HG02798 (cell line): ENCODE data around the gene SGO2.

Experiments
- ATAC-seq: cut with Tn5 transposase; IDR thresholded peaks from one replicate; pipeline ENCODE4 v1.9.1; 2021; ENCODE audit warnings: mild to moderate bottlenecking; ENCODE audit not compliant: unreplicated experiment, poor library complexity

The SGO2 gene, protein sequence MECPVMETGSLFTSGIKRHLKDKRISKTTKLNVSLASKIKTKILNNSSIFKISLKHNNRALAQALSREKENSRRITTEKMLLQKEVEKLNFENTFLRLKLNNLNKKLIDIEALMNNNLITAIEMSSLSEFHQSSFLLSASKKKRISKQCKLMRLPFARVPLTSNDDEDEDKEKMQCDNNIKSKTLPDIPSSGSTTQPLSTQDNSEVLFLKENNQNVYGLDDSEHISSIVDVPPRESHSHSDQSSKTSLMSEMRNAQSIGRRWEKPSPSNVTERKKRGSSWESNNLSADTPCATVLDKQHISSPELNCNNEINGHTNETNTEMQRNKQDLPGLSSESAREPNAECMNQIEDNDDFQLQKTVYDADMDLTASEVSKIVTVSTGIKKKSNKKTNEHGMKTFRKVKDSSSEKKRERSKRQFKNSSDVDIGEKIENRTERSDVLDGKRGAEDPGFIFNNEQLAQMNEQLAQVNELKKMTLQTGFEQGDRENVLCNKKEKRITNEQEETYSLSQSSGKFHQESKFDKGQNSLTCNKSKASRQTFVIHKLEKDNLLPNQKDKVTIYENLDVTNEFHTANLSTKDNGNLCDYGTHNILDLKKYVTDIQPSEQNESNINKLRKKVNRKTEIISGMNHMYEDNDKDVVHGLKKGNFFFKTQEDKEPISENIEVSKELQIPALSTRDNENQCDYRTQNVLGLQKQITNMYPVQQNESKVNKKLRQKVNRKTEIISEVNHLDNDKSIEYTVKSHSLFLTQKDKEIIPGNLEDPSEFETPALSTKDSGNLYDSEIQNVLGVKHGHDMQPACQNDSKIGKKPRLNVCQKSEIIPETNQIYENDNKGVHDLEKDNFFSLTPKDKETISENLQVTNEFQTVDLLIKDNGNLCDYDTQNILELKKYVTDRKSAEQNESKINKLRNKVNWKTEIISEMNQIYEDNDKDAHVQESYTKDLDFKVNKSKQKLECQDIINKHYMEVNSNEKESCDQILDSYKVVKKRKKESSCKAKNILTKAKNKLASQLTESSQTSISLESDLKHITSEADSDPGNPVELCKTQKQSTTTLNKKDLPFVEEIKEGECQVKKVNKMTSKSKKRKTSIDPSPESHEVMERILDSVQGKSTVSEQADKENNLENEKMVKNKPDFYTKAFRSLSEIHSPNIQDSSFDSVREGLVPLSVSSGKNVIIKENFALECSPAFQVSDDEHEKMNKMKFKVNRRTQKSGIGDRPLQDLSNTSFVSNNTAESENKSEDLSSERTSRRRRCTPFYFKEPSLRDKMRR

DNA sequence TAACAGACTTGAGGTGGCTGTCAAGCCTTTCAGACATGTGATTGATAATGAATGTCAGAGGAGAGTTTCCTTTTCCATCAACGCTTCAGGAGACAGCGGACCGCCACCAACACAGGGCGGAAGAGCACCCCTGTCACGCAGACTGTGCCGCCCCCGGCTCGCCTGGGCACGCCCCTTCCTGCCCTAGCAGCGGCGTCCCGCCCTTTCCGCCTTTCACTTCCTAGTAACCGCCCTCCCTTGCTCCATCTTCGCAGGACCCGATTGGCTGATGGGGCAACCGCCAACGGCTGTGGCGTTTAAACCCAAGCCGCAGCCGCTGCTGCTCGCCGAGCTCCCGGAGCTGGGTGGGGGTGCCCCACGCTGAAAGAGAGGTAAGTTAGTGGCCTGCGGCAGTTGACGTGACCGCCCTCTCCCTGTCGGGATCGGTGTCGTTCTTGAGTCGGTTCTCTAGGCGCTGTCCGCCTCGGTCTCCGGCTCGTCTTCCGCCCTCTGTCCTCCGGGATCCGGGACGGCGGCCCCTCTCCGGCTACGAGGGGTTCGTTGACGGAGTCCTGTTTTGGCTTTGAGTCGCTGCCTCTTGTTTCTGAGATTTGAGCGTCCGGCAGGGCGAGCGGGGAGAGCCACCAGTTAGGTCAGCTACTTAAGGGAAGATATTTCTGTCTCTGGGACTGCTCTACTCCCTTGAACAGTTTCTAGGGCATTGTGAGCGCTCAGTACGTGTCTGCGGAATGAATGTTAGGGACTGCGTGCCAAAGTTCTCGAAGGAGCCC lies at the start of gene SGO2:
TSS of gene SGO2 (plus strand) at position 326 of the 770 bp plus-strand sequence. CDS start 6,769 bp downstream, outside the sequence.
- ATAC-seq = peak; percentile 100

DNA sequence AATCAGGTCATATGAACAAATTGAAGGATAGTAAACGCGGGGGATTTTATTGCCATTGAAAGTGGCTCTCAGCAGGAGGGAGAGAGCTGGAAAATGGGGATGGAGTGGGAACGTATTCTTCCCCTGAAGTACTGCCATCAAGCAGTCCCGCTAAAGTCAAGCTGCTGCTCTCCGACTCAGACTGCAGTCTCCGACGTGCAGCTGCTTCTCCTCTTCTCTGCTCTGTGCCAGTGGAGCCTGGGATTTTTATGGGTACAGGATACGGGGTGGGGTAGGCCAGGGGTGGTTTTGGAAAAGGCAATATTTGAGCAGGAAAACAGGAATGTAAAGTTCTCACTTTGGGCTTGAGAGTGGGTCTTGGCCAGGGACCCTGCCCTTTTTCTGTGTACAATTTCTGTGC lies 49.2 kb upstream of the SGO2 start:
- no peak for ATAC-seq

- no peak for ATAC-seq
Measured at GRCh38 chr2:200477667-200478131, 48.3 kb upstream of the SGO2 start.

GRCh38 chr2:200479692-200480265 lies 46.2 kb upstream of the SGO2 start:
- no peak for ATAC-seq

GRCh38 chr2:200482194-200482593 lies 43.8 kb upstream of the SGO2 start:
- ATAC-seq = peak; percentile 43

DNA sequence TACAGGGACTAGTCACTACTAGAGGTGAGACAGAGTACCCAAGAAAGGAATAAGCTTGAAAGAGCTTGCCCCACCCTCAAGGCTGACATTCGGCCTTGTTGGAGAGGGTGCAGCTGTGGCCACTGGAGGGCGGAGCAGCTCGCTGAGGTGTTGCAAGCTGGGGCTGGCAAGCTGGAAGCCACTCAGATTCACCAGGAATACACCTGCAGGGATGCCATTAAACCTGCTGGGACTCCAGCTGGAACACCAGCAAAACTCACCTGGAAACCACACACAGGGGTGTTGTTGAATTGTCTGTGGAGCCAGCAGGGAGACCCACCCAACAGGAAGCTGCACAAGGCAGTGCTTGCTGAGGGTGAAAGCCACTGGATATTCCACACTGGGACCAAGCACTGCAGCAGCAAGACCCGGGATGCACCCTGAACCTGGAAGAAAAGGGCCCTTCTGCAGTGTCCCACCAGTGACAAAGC lies 42.2 kb upstream of the SGO2 start:
- ATAC-seq = peak; percentile 68

GRCh38 chr2:200484934-200485333 lies 41.1 kb upstream of the SGO2 start:
- ATAC-seq = no peak

GRCh38 chr2:200486529-200486928 lies 39.5 kb upstream of the SGO2 start:
- no peak for ATAC-seq

- no peak for ATAC-seq
Measured at GRCh38 chr2:200488169-200488568, 37.8 kb upstream of the SGO2 start.

GRCh38 chr2:200490001-200490400 lies 36.0 kb upstream of the SGO2 start:
- no peak for ATAC-seq

- no peak for ATAC-seq
Measured at GRCh38 chr2:200492656-200493055, 33.4 kb upstream of the SGO2 start.

- no peak for ATAC-seq
Measured at GRCh38 chr2:200494048-200494447, 32.0 kb upstream of the SGO2 start.

- no peak for ATAC-seq
Measured at GRCh38 chr2:200496696-200497095, 29.3 kb upstream of the SGO2 start.

GRCh38 chr2:200498402-200499162 lies 27.4 kb upstream of the SGO2 start:
- ATAC-seq = no peak

GRCh38 chr2:200502196-200502595 lies 23.8 kb upstream of the SGO2 start:
- ATAC-seq = no peak

- no peak for ATAC-seq
Measured at GRCh38 chr2:200506679-200507078, 19.3 kb upstream of the SGO2 start.

DNA sequence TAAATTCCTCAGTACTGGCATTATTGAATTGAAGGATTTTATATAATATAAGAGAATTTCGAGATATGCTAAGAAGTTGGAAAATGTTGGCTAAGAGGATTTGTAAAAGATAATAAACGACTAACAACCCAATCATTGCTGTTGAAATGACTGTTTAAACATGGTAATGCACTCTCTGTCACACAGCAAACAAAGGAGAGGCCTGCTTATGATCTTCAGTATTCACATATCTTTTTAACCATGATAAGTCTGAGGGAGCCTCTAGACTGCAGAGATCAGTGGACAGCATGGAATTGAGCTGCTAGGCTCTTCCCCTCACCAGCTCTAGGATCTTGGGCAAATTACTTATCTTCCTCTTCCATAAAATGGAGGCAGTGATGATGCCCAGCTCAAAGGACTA lies 18.8 kb upstream of the SGO2 start:
- ATAC-seq = no peak

- ATAC-seq = peak; percentile 0
Measured at GRCh38 chr2:200509235-200509611, 16.8 kb upstream of the SGO2 start.
